Colonic mucosa (tissue), 4 donors: ENCODE results near the gene RBM19. TPM values are rescaled to one million over a fixed set of nuclear protein-coding genes. Genes with fewer than 3 reads are reported as not detected.
"Not testable (repeated sequence)": the region's sequence is repeated elsewhere in the genome, so short reads cannot be mapped to it uniquely, and the experiment has no call there.

Source experiments
- DNase-seq: peaks from one replicate; pipeline ENCODE4 v3.0.0-alpha.2; 2020
- H3K27ac ChIP-seq: fragments of 200-600 bp; one replicate; pipeline ENCODE4 v1.8.0; 2021
- H3K27me3 ChIP-seq: fragments of 200-600 bp; one replicate; pipeline ENCODE4 v1.8.0; 2021
- H3K36me3 ChIP-seq: fragments of 200-600 bp; one replicate; pipeline ENCODE4 v1.8.0; 2021
- H3K4me1 ChIP-seq: fragments of 200-600 bp; one replicate; pipeline ENCODE4 v1.8.0; 2021; ENCODE audit warnings: mild to moderate bottlenecking
- H3K4me3 ChIP-seq: fragments of 200-600 bp; one replicate; pipeline ENCODE4 v1.8.0; 2021
- H3K9ac ChIP-seq, 2 donors: one replicate each; pipeline ENCODE4 v1.7.0; 2013; ENCODE audit warnings: control low read depth in 2 of 2, low read depth in 2 of 2, low read length in 2 of 2
- H3K9me3 ChIP-seq: fragments of 200-600 bp; one replicate; pipeline ENCODE4 v1.8.0; 2021
- intact Hi-C: fragments of 100-400 bp; cut with DNase I; formaldehyde crosslinking; loops from one replicate; pipeline ENCODE4 v1.14.1; 2022
- total RNA-seq, 2 donors: library from RNA; stranded (reverse); fragmentation: NEBNext Ultra II Directional in 1 of 2; extraction: Animal tissue kit (Norgen Biotek cat#: 25700) in 1 of 2; gene quantifications; one replicate each; pipeline ENCODE4 v1.2.1, GENCODE V29; 2021
- TF ChIP-seq, protein P1 (sequence below): fragments of 200-600 bp; IDR thresholded peaks from one replicate; pipeline ENCODE4 v1.8.0; 2022; ENCODE audit warnings: antibody characterized with exemption, mild to moderate bottlenecking
- donor health status: healthy.
- donor health status: DM: no; HTN: no; CAD: no.
- donor health status: DM: no; HTN: no; CAD: no.

Gene RBM19
- total RNA-seq, 2 donors from 2014 or later = 13.5 to 33.1 TPM

DNA sequence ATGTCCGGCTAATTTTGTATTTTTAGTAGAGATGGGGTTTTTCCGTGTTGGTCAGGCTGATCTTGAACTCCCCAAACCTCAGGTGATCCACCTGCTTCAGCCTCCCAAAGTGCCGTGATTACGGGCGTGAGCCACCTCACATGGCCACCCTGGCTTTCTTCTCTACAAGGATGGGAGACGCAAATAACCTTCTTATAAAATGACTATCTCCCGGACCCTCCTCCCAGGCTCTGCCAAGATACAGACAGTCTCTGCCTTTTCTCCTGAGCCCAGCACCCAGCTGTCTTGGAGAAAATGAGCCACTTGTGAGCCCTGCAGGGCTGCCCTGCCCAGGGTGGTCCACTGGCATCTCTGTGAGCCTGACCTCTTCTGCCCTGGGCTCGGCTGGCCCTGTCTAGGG lies 34.7 kb upstream of the RBM19 start:
- DNase-seq = no peak
- Histone ChIP-seq H3K4me1 (no peaks in the 10 kb centered on the region), H3K27me3 (no peaks in the 10 kb centered on the region), H3K27ac (no peak overlapping the region), H3K4me3 (no peak overlapping the region), H3K36me3 (no peaks in the 10 kb centered on the region), H3K9ac (no peak overlapping the region), H3K9me3 (no peaks in the 10 kb centered on the region)
- intact Hi-C loops = no loop called here
- TF ChIP-seq, protein P1, sequence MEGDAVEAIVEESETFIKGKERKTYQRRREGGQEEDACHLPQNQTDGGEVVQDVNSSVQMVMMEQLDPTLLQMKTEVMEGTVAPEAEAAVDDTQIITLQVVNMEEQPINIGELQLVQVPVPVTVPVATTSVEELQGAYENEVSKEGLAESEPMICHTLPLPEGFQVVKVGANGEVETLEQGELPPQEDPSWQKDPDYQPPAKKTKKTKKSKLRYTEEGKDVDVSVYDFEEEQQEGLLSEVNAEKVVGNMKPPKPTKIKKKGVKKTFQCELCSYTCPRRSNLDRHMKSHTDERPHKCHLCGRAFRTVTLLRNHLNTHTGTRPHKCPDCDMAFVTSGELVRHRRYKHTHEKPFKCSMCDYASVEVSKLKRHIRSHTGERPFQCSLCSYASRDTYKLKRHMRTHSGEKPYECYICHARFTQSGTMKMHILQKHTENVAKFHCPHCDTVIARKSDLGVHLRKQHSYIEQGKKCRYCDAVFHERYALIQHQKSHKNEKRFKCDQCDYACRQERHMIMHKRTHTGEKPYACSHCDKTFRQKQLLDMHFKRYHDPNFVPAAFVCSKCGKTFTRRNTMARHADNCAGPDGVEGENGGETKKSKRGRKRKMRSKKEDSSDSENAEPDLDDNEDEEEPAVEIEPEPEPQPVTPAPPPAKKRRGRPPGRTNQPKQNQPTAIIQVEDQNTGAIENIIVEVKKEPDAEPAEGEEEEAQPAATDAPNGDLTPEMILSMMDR = no peak

DNA sequence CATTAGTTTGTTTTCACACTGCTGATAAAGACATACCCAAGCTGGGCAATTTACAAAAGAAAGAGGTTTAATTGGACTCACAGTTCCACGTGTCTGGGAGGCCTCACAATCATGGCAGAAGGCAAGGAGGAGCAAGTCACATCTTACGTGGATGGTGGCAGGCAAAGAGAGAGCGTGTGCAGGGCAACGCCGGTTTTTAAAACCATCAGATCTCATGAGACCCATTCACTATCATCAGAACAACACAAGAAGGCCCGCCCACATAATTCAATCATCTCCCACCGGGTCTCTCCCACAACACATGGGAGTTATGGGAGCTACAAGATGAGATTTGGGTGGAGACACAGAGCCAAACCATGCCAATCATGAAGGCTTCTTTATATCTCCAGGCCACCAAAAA lies 34.1 kb upstream of the RBM19 start:
- H3K27ac ChIP-seq, H3K4me1 ChIP-seq, H3K27me3 ChIP-seq, H3K9ac ChIP-seq, H3K4me3 ChIP-seq, H3K36me3 ChIP-seq, DNase-seq, intact Hi-C loops, H3K9me3 ChIP-seq: not testable (repeated sequence)

DNA sequence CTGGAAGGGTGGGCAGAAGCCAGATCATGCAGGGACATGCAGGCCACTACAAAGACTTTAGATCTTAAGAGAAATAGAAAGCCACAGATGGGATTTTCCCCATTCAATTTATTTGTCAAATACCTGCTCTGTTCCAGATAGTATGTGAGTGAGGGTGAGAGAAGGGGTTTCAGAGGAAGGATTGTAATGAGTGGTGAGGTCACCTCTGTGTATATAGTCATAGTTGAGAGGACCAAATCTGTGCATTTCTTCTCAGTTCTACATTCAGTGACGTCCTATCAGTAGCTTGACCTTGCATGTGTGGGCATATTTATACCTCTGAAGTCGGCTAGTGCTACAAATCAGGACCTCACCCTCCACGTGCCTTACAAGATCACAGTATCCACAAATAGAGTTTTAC lies 31.2 kb upstream of the RBM19 start:
- Histone ChIP-seq H3K9me3 (no peaks in the 10 kb centered on the region), H3K9ac (no peak overlapping the region), H3K4me3 (no peak overlapping the region), H3K27me3 (no peaks in the 10 kb centered on the region), H3K4me1 (no peaks in the 10 kb centered on the region), H3K36me3 (no peaks in the 10 kb centered on the region), H3K27ac (no peak overlapping the region)
- no peak for DNase-seq
- intact Hi-C loops = no loop called here
- TF ChIP-seq, protein P1 = no peak

DNA sequence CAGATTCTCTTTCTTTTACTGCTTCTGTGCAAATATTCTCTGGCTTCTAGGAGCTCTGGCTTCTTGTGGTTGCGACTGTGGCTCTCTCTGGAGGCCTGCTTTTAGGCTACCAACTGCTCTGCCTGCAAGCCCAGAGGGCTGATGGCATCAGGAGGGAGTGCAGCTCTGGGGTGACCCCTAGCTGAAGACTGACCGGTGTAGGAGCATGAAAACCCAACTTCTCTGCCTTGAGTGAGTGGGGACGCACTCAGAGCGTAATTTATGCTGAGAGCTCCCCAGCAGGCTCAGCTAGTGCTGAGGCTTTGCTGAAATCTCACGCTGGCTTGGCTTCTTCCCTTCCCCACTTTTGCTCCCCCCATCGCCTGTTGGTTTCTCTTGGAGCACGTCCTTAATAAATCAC lies 29.9 kb upstream of the RBM19 start:
- DNase-seq = no peak
- H3K4me1 ChIP-seq = no peaks in the 10 kb centered on the region
- no peak overlapping the region for H3K9ac ChIP-seq
- H3K27me3 ChIP-seq = no peaks in the 10 kb centered on the region
- TF ChIP-seq, protein P1 = no peak
- H3K9me3 ChIP-seq = no peaks in the 10 kb centered on the region
- H3K36me3 ChIP-seq = no peaks in the 10 kb centered on the region
- H3K4me3 ChIP-seq = no peak overlapping the region
- intact Hi-C loops = no loop called here
- H3K27ac ChIP-seq = no peak overlapping the region

DNA sequence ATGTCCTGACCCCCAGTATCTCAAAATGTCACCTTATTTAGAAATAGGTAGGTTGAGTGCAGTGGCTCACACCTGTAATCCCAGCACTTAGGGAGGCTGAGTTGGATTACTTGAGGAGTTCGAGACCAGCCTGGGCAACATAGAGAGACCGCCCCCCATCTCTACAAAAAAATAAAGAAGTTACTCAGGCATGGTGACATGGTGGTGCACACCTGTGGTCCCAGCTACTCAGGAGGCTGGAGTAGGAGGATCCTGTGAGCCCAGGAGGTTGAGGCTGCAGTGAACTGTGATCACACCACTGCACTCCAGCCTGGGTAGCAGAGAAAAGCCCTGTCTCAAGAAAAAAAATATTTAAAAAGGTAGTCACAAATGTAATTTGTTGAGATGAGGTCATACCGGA lies 27.9 kb upstream of the RBM19 start:
- H3K4me1 ChIP-seq = no peaks in the 10 kb centered on the region
- H3K4me3 ChIP-seq = no peak overlapping the region
- H3K27ac ChIP-seq = no peak overlapping the region
- TF ChIP-seq, protein P1 = no peak
- no peaks in the 10 kb centered on the region for H3K9me3 ChIP-seq
- H3K36me3 ChIP-seq = no peaks in the 10 kb centered on the region
- intact Hi-C loops = no loop called here
- DNase-seq = no peak
- H3K9ac ChIP-seq = no peak overlapping the region
- no peaks in the 10 kb centered on the region for H3K27me3 ChIP-seq

DNA sequence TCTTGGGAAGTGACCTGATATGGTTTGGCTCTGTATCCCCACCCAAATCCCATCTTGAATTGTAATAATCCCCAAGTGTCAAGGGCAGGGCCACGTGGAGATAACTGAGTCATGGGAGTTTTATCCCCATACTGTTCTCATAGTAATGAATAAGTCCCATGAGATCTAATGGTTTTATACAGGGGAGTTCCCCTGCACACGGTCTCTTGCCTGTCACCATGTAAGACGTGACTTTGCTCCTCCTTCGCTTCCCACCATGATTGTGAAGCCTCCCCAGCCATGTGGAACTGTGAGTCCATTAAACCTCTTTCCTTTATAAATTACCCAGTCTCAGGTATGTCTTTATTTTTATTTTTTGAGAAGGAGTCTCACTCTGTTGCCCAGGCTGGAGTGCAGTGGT lies 26.6 kb upstream of the RBM19 start:
- intact Hi-C loops, H3K36me3 ChIP-seq, H3K4me3 ChIP-seq, H3K27ac ChIP-seq, H3K9me3 ChIP-seq, H3K4me1 ChIP-seq, DNase-seq, H3K9ac ChIP-seq, H3K27me3 ChIP-seq: not testable (repeated sequence)
